GM13976 (cell line): ENCODE data around the gene ITPR2.

Source experiments
- DNase-seq: peaks from one replicate; pipeline ENCODE4 v3.0.0; 2012; ENCODE audit warnings: low spot score
- in situ Hi-C: fragments of 300-500 bp; cut with MboI; formaldehyde crosslinking; loops from one replicate; pipeline ENCODE4 v1.12.0; 2022; ENCODE audit warnings: low sequenced_read_pairs, mixed read lengths, inconsistent platforms; ENCODE audit not compliant: unreplicated experiment
- TF ChIP-seq, protein P1 (sequence below): IDR thresholded peaks from 2 replicates; pipeline ENCODE4 v1.5.1; 2012; ENCODE audit warnings: borderline replicate concordance, mild to moderate bottlenecking; ENCODE audit not compliant: insufficient read depth; ENCODE audit errors: extremely low read depth, missing control alignments, control extremely low read depth

Gene ITPR2

DNA sequence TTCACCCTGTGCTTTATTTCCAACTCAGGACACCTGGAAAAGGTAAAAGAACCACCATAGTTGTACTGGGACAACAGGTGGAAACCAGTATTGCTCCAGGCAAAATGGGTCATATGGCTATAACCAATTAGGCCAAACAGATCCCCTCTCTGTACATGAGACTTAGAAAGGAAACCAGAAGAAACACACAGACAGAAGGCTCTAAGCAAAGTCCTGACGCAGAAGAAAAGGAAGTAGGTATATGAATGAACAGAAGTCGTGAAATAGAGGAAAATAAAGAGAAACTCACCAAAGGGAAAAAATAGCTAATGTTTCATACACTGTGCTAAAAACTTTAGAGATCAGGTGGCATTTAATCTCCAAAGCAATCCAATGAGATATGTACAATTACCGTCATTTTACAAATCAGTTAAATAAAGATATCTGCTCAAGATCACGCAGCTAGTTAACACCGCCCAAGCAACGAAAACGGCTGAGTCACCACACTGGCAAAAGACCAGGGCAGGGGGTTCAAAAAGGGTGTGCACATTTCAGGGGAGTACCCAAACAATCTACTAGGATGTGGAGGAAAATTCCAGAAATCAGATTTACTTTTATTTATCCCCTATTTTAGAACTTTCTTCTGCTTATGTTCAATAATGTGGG is 82.3 kb downstream of the ITPR2 start:
- no peak for DNase-seq
- in situ Hi-C loops: no loop called here

DNA sequence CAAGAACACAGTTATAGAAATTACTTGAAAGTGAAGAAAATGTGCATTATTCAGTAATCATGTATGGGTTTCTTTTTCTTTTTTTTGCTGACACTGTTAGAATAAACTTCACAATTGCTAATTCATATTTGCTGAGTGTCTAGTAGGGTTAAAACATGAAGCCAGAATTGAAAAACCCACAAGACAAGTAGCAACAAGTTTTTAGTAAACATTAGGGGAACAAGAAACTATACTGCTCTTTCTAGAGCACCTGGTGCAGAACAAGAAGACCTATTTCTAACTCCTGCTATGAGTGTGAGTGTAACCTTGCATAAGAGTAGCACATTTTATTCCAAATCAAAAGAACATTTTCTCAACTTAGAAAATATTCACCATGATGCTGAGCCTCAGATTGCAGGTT is 83.2 kb downstream of the ITPR2 start:
- TF ChIP-seq, protein P1, sequence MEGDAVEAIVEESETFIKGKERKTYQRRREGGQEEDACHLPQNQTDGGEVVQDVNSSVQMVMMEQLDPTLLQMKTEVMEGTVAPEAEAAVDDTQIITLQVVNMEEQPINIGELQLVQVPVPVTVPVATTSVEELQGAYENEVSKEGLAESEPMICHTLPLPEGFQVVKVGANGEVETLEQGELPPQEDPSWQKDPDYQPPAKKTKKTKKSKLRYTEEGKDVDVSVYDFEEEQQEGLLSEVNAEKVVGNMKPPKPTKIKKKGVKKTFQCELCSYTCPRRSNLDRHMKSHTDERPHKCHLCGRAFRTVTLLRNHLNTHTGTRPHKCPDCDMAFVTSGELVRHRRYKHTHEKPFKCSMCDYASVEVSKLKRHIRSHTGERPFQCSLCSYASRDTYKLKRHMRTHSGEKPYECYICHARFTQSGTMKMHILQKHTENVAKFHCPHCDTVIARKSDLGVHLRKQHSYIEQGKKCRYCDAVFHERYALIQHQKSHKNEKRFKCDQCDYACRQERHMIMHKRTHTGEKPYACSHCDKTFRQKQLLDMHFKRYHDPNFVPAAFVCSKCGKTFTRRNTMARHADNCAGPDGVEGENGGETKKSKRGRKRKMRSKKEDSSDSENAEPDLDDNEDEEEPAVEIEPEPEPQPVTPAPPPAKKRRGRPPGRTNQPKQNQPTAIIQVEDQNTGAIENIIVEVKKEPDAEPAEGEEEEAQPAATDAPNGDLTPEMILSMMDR: no peak
- in situ Hi-C loops: no loop called here
- DNase-seq: peak; percentile 45

More for the DNA sequence above, 82.3 kb downstream of the ITPR2 start:
- TF ChIP-seq, protein P1: no peak

DNA sequence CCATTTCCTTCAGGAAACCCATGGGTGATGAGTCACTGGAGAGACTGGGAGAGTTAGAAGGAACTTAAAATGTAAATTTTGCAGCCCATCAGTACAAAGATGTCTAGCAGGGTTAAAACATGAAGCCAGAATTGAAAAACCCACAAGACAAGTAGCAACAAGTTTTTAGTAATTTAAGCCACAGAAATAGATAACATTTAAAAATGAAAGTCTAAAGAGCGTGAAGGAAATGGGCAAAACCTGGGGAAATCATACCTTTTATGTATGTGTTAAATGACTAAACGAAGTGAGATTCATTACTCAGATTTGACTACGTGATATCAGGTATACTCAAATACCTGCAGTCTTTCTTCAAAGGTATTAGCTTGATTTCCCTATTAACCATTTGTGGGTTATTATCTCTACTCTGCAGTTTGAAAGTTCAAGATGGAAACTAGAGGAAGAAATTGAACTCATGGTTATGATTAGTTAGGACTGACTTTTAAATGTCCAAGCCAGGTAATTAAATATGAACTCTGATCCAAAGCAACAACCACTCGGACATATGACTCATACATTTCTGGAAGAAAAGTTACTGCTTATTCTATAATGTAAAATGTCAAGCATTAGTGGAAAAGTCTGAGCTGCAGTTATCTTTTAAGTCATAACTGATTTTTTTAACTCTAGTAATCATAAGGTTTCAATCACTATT is 84.1 kb downstream of the ITPR2 start:
- no peak for DNase-seq
- TF ChIP-seq, protein P1: no peak
- in situ Hi-C loops: no loop called here

DNA sequence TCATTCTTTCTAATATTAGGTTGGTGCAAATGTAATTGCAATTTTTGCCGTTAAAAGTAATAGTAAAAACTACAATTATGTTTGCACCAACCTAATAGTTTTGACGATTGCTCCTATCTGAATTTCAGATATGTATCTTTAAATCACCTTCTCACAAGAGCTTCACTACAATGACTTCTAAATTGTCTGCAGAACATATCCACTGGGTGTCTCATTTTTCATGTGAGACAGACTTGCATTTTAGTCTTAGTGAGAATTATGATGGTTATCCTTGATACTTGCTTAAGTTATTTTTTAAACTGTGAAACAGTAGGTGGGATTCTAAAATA is 84.6 kb downstream of the ITPR2 start:
- in situ Hi-C loops: no loop called here
- TF ChIP-seq, protein P1: no peak
- DNase-seq: no peak

DNA sequence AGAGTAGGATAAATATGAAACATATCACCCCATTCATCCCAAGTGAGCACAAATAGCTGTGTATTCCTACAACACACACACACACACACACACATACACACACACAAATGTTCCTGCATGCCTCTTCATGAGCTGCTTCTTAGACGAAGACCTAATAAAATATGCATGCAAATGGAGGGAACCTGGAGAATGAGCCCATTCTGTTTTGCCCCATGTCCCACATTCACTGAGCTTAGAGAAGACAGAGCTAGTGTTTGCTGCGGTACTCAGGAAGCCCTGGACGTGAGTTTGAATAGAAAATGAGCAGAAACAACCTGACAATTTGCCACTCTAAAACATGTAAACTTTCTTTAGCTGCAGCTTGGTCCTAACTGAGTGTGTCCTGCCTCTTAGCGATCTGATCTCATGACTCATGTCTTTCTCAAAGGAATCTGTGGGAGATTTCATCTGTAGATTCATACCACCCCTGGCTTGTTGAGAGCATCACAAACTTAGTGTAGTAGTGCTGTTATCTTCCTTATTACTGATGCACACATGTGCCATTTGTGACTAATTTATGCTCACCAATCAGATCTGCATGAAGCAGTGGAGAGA is 86.8 kb downstream of the ITPR2 start:
- TF ChIP-seq, protein P1: no peak
- DNase-seq: no peak
- in situ Hi-C loops: no loop called here

DNA sequence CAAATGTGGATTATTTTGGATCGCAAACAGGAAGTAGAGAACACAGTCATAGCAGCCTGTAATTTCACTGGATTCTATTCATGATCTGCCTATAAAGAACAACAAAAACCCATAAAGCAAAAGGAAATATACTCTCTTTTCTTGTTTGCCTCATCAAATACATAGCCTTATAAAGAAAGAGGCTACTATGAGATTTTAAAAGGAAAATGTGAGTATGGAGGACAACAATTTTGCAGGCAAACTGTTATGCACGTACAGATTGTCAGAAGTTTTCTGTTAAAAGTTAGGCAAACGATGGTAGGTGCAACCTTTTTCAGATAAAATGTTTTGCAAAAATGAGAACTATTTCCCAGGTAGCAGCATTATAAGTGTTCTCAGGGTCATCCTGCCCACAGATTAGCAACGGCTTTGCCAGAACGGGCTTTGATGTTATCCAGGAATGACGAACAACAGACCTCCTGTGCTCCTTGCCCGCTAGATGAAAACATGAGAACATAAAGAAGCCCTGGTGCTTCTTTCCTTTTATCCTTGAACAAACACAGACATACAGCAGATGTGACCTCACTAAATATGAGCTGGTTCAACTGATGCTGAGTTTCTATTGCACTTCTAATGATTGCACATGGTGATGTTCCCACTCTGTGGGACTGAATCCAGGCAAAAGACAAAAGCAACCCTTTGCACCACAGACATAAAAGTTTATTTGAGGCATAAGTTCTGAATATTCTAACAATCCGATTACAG is 88.1 kb downstream of the ITPR2 start:
- DNase-seq: no peak
- TF ChIP-seq, protein P1: no peak

More for the DNA sequence above, 88.1 kb downstream of the ITPR2 start:
- in situ Hi-C loops: no loop called here
